Measurements from ENCODE around the gene SLC39A11. TPM values are rescaled to one million over a fixed set of nuclear protein-coding genes. Genes with fewer than 3 reads are reported as not detected.

Gene SLC39A11
- total and polyA plus RNA-seq, 8 donors, result 5.2 to 62.0 (median 12.9) TPM

- no peaks in the 10 kb centered on the region for H3K27me3 ChIP-seq
- no peak overlapping the region for H3K4me3 ChIP-seq
- TF ChIP-seq, protein P1, sequence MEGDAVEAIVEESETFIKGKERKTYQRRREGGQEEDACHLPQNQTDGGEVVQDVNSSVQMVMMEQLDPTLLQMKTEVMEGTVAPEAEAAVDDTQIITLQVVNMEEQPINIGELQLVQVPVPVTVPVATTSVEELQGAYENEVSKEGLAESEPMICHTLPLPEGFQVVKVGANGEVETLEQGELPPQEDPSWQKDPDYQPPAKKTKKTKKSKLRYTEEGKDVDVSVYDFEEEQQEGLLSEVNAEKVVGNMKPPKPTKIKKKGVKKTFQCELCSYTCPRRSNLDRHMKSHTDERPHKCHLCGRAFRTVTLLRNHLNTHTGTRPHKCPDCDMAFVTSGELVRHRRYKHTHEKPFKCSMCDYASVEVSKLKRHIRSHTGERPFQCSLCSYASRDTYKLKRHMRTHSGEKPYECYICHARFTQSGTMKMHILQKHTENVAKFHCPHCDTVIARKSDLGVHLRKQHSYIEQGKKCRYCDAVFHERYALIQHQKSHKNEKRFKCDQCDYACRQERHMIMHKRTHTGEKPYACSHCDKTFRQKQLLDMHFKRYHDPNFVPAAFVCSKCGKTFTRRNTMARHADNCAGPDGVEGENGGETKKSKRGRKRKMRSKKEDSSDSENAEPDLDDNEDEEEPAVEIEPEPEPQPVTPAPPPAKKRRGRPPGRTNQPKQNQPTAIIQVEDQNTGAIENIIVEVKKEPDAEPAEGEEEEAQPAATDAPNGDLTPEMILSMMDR (IDR thresholded peaks at IDR 0.05), result no peak
- H3K4me1 ChIP-seq, result no peaks in the 10 kb centered on the region
- intact Hi-C loops (cut with DNase I; ENCODE audit: low total_unique reads), result no loop called here
- H3K9me3 ChIP-seq, result no peaks in the 10 kb centered on the region
- WGBS, 5 donors, result 76 to 93% (median 85%) methylated on average over 6 of the region's 6 CpGs
- H3K36me3 ChIP-seq, result peaks cover 0 to 27% (median 23%) of the 10 kb centered on the region in 4 donors
- no peak overlapping the region for H3K27ac ChIP-seq
- DNase-seq, result peak in 1 of 2 donors; percentile 50
Measured at GRCh38 chr17:72945473-72945872, 147.0 kb downstream of the SLC39A11 start.

DNA sequence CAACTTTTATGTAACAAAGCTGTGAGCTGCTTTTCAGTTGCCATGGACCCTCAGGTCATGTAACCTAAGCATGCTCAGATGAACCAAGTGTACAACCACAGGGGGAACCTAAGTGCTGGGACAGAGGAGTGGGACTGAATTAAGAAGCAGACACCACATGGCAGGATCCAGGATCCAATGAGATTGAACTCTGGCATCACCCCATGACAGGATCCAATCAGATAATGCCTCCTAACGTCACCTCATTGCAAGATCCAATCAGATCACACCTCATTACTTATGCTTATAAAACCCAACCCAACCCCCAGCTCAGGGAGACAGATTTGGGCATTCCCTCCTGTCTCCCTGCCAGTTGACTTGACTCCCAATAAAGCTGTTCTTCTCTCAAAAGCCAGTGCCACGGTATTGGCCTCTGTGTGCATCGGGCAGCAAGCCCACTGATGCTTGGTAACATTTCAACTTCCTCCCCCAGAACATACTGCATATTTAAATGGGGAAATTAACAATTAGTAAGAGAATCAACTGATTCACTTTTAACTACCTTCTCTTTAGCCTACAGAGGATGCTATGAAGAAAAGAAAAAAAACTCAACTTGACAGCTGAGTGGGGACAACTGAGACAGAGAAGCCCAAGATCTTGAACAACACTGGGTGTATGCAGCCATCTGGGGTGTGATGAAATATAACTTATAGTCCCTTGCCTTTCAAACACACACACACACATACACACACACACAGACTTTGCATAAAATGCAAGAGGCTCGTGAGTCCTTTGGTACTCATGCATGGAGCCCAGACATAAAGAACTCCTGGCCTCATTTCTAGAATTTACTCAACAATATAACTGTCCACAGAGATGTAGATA lies 148.4 kb downstream of the SLC39A11 start:
- Histone ChIP-seq H3K4me3 (no peak overlapping the region), H3K27me3 (no peaks in the 10 kb centered on the region), H3K27ac (no peak overlapping the region), H3K4me1 (no peaks in the 10 kb centered on the region), H3K36me3 (peaks cover 0 to 27% (median 23%) of the 10 kb centered on the region in 4 donors), H3K9me3 (no peaks in the 10 kb centered on the region)
- TF ChIP-seq EP300 (IDR thresholded peaks at IDR 0.05) (no peak), POLR2AphosphoS5 (IDR thresholded peaks at IDR 0.05) (no peak), POLR2A (IDR thresholded peaks at IDR 0.05) (no peak)
- TF ChIP-seq, protein P1 (IDR thresholded peaks at IDR 0.05), result no peak
- DNase-seq, result no peak
- intact Hi-C loops (cut with DNase I; ENCODE audit: low total_unique reads), result no loop called here
- whole genome bisulfite sequencing, 5 donors, result 88 to 94% (median 90%) methylated on average over 3 to 4 of the region's 4 CpGs

GRCh38 chr17:72942579-72942978 lies 149.9 kb downstream of the SLC39A11 start:
- H3K27me3 ChIP-seq, result no peaks in the 10 kb centered on the region
- no peak overlapping the region for H3K4me3 ChIP-seq
- no peak overlapping the region for H3K27ac ChIP-seq
- peaks cover 0 to 26% (median 22%) of the 10 kb centered on the region in 4 donors for H3K36me3 ChIP-seq
- TF ChIP-seq EP300 (IDR thresholded peaks at IDR 0.05) (no peak), POLR2A (IDR thresholded peaks at IDR 0.05) (no peak), POLR2AphosphoS5 (IDR thresholded peaks at IDR 0.05) (no peak)
- TF ChIP-seq, protein P1 (IDR thresholded peaks at IDR 0.05), result no peak
- intact Hi-C loops (cut with DNase I; ENCODE audit: low total_unique reads), result no loop called here
- H3K9me3 ChIP-seq, result no peaks in the 10 kb centered on the region
- no peaks in the 10 kb centered on the region for H3K4me1 ChIP-seq
- 85 to 97% (median 92%) methylated on average over 6 of the region's 6 CpGs for WGBS, 5 donors
- DNase-seq, result peak in 1 of 2 donors; percentile 63

- no peak for DNase-seq
- 93 to 97% (median 96%) methylated on average over 11 of the region's 11 CpGs for WGBS, 5 donors
- intact Hi-C loops (cut with DNase I; ENCODE audit: low total_unique reads), result no loop called here
Measured at GRCh38 chr17:72940496-72940895, 152.0 kb downstream of the SLC39A11 start.

More at GRCh38 chr17:72940496-72940895, 152.0 kb downstream of the SLC39A11 start:
- Histone ChIP-seq H3K36me3 (peaks cover 0 to 12% (median 5%) of the 10 kb centered on the region in 4 donors), H3K4me3 (no peak overlapping the region), H3K27ac (no peak overlapping the region), H3K9me3 (no peaks in the 10 kb centered on the region), H3K4me1 (no peaks in the 10 kb centered on the region), H3K27me3 (no peaks in the 10 kb centered on the region)
- TF ChIP-seq, protein P1 (IDR thresholded peaks at IDR 0.05), result no peak
- no peak for TF ChIP-seq POLR2AphosphoS5 (IDR thresholded peaks at IDR 0.05)
- no peak for TF ChIP-seq EP300 (IDR thresholded peaks at IDR 0.05)
- TF ChIP-seq POLR2A (IDR thresholded peaks at IDR 0.05), result no peak
